HFF-Myc (cell line): Measurements from ENCODE around the gene NELL1.

Experiments used
- DNase-seq: peaks from one replicate; pipeline ENCODE4 v3.0.0-alpha.2; 2011; ENCODE audit warnings: low read depth; ENCODE audit errors: extremely low read depth
- H3K4me3 ChIP-seq: replicated peaks from 2 replicates; pipeline ENCODE4 v1.5.1; 2011; ENCODE audit warnings: low read depth, mild to moderate bottlenecking, control low read depth, low read length
- TF ChIP-seq, protein P1 (sequence below): IDR thresholded peaks from 2 replicates; pipeline ENCODE4 v1.5.1; 2012; ENCODE audit warnings: mild to moderate bottlenecking, low read depth, low read length, control low read depth; ENCODE audit errors: missing control alignments

NELL1 gene

DNA sequence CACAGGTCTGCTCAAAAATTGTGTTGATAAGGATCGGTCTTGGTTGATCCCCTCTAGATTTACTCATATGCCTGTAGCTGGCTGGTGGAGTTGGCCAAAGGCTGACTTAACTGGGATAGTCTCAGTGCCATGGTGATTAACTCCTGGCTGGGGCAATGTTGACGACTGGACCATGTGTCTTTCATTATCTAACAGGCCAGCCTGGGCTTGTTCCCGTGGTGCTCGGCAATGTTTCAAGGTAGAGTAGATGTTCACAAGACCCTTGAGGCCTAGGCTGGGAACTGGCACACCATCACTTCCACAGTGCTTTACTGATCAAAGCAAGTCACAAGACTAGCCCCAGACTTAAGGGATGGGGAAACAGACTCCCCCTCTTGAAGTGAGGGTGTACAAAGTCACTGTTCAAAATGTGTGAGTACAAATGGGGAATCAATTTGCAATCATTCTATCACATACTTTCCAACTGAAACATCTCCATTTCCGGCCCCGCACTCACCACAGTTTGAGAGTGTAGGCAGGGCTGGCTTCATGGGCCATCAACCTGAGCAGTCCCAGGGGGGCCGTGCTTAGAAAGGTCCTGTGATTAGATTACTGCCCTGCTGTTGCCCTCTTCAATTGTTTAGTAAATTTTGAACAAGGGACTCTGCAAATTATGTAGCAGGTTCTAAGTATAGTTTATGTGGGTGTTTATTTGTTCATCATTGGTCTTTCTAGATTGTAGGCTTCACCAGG lies 240.8 kb downstream of the NELL1 start:
- no peak for DNase-seq
- no peak overlapping the region for H3K4me3 ChIP-seq
- TF ChIP-seq, protein P1, sequence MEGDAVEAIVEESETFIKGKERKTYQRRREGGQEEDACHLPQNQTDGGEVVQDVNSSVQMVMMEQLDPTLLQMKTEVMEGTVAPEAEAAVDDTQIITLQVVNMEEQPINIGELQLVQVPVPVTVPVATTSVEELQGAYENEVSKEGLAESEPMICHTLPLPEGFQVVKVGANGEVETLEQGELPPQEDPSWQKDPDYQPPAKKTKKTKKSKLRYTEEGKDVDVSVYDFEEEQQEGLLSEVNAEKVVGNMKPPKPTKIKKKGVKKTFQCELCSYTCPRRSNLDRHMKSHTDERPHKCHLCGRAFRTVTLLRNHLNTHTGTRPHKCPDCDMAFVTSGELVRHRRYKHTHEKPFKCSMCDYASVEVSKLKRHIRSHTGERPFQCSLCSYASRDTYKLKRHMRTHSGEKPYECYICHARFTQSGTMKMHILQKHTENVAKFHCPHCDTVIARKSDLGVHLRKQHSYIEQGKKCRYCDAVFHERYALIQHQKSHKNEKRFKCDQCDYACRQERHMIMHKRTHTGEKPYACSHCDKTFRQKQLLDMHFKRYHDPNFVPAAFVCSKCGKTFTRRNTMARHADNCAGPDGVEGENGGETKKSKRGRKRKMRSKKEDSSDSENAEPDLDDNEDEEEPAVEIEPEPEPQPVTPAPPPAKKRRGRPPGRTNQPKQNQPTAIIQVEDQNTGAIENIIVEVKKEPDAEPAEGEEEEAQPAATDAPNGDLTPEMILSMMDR = no peak

DNA sequence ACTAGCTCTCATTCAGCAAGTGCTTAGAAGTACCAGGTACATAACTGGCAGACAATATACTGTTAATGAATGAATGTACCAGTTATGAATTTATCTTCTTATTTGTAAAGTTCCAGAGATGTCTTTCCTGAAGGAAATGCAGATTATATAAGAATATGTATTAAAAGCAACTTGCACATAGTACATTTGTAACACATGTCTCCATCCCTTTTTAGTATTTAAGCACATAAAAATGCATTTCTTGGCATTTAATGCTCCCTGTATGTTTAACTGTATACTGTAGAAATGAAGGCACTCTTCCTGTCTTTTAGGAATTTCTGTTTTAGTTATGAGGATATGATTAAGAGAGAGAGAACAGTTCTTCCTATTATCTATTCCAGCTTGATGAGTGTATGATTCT lies 241.3 kb downstream of the NELL1 start:
- no peak overlapping the region for H3K4me3 ChIP-seq
- no peak for DNase-seq
- TF ChIP-seq, protein P1 = no peak

DNA sequence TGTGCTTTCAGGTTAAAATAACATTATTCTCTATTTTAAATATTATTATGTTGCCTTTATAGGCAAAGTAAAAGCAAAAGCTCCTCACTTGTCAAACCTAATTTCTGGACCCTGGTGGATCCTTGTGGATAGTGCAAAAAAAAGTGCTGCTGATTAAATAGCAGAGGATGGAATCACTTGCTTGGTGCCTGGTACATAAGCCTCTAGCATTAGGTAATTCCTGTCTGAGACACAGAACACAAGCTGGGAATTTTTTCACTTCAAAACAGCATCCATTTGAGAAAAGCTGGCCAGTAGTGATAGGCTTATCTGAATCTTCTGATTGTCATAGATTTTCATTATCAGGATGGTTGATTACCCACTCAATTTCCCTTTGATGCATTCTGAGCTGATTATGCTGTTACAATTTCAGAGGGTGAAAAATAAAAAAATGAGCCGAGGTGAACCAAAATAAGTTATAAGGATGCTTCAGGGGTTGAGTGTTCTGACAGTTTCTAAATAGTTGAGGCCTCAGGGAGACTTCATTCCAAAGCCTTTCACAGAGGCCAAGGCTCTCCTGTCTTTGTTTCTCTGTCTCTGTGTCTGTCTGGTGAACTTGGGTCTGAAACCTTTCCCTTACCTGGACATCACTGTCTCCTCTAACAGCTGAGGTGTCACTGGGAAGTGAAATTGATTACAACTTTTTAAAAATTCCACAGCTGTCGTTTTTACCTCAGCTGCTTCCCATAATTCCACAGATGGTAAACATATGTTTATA lies 242.9 kb downstream of the NELL1 start:
- no peak overlapping the region for H3K4me3 ChIP-seq
- TF ChIP-seq, protein P1 = no peak
- no peak for DNase-seq

DNA sequence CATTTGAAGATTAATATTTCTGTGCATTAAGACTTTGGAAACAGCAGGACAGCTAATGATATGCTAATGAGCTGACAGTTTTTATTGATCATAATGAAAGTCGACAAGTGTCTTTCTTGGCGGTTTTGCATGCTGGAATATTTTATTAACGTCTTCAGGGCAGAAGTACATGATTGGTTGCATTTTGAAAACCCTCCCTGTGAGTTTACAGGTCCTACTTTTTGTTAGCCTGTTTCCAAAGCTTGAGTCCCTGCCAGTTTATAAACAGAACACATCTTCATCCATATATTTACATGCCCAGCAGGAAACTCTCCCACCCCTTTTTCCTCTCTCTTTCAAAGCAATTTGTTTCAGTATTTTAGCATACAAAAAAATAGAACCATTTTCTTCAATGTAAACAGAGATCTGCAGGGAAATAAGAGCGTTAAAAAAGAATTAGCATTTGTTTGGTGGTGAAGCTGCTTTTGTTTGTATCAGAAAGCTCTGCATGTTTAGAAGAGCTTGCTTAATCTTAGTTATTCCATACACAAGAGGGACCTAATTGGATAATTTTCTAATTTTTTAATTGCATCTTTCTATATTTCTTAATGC lies 243.6 kb downstream of the NELL1 start:
- DNase-seq = no peak

DNA sequence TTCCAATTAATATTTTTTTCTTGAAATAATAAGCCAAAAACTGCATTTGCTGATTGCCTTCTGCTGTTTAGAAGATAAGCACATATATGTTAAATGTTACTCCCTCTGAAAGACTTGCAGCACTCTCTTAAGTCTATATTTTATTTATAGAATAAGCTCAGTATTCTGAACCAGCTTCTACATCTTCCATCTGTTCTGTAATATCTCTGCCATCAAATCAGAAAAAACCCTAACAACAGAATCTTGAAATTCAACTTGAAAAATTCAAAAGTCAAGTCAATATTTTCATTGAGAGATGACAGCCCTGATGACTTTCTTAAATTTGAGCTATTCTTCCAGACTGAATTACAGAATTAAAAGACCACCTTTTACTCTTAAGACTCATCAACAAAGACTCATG lies 247.9 kb downstream of the NELL1 start:
- TF ChIP-seq, protein P1 = no peak
- no peak overlapping the region for H3K4me3 ChIP-seq
- no peak for DNase-seq

More for the DNA sequence above, 243.6 kb downstream of the NELL1 start:
- TF ChIP-seq, protein P1 = no peak
- no peak overlapping the region for H3K4me3 ChIP-seq

DNA sequence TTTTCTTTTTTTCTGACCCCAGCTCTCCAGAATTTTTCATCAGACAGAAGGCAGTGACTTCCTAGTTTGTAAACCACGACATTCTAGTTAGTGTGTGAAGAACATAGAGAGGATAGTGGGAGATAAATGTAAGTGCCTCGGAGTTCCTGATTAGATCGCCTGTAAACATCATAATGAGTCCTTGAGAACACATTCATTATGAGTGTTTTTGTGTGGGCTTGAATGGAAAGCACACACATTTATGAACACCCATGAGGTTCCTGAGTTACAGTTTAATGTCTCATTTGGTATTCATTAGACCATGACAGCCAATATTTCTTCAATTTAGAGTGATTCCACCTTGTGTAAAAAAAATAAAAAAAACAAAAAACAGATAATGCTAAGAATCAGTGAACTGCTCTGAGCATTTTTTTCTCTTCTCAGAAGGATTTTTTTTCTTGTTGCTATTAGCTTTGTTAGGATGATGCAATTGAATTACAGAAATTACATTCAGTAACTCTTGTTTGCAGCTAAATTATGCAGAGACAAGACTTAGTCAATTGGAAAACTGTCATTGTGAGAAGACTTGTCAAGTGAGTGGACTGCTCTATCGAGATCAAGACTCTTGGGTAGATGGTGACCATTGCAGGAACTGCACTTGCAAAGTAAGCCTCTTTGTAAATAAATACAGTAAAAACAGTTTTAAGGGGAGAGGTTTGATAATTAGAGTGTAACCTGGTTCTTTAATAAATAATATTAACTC lies 257.6 kb downstream of the NELL1 start:
- TF ChIP-seq, protein P1 = no peak
- H3K4me3 ChIP-seq = no peak overlapping the region
- DNase-seq = no peak
